ENCODE measurements around the gene TRABD2B. TPM values are rescaled to one million over a fixed set of nuclear protein-coding genes. Genes with fewer than 3 reads are reported as not detected.

The TRABD2B gene
- total and polyA plus RNA-seq, 2 of the 13 experiments (the other 11 are each of a cell fraction or from before 2014, with no cell fraction given): 0.04 TPM; not detected in 1

DNA sequence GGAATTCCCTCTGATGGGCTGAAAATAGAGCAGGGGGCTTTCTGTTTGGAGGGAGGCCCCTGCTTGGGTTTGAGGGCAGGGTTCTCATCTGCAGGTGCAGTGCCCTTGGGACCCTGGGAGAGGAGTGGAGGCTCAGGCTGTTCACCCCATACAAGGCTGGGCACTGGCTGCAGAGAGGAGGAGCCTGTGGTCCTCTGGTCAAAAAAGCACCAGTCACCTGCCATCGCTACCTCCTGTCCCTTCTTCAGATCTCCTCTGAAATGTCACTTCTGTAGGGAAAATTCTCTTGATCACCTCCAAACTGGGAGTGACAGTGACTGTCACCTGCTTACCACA lies 108.9 kb downstream of the TRABD2B start:
- Histone ChIP-seq H4K20me1 (ENCODE audit: insufficient read depth, low read length) (no peaks in the 10 kb centered on the region), H3K27me3 (ENCODE audit: control insufficient read depth in 1 of 2, insufficient read depth in 2 of 2, low read length in 2 of 2) (no peaks in the 10 kb centered on the region), H3K4me1 (ENCODE audit: insufficient read depth, low read length) (peaks cover 64% of the 10 kb centered on the region), H3K4me2 (ENCODE audit: low read depth, low read length) (0 out of 2 replicates have a peak overlapping the region, but pooled peaks have one; percentile 5), H2AFZ (ENCODE audit: low read length) (no peak overlapping the region), H3K9ac (ENCODE audit: insufficient read depth, low read depth, low read length) (no peak overlapping the region), H3K4me3 (replicated peaks in 1 of 3; ENCODE audit: insufficient read depth in 1 of 3, low read depth in 2 of 3, low read length in 3 of 3) (no peak overlapping the region), H3K27ac (ENCODE audit: extremely low read length, insufficient read depth, low read length) (no peak overlapping the region), H3K79me2 (ENCODE audit: insufficient read depth, low read length) (no peaks in the 10 kb centered on the region), H3K9me3 (ENCODE audit: low read length) (no peaks in the 10 kb centered on the region), H3K36me3 (replicated peaks in 1 of 2; ENCODE audit: control insufficient read depth in 1 of 2, insufficient read depth in 2 of 2, low read length in 2 of 2) (no peaks in the 10 kb centered on the region)
- BruUV-seq (replicated peaks): no TSS peak
- POLR2A ChIA-PET: no interaction called here
- intact Hi-C loops (cut with micrococcal nuclease; ENCODE audit: unreplicated experiment): no loop called here
- DNase-seq (ENCODE audit: low spot score): no peak
- FAIRE-seq: no peak
- WGBS (ENCODE audit: low lambda C conversion rate): 71% methylated on average over 1 of the region's 1 CpG
- in situ Hi-C loops (cut with HindIII; ENCODE audit: extremely low pct_ligation_motif_present, low pct_unique_long_range_greater_than_20kb): no loop called here
- CTCF ChIA-PET (ENCODE audit: low intra/inter-chr PET ratio, low total read pairs): no interaction called here
- ATAC-seq: peak; percentile 51
- TF ChIP-seq ZNF225 (CRISPR knock-in tag; IDR thresholded peaks at IDR 0.05) (no peak), ELK4 (CRISPR knock-in tag; IDR thresholded peaks at IDR 0.05; ENCODE audit: borderline replicate concordance) (no peak), SALL2 (CRISPR knock-in tag; IDR thresholded peaks at IDR 0.05) (no peak), ELF3 (CRISPR knock-in tag; IDR thresholded peaks at IDR 0.05) (no peak), SNAI1 (CRISPR knock-in tag; IDR thresholded peaks at IDR 0.05; ENCODE audit: borderline replicate concordance) (no peak), HHEX (CRISPR knock-in tag; IDR thresholded peaks at IDR 0.05) (no peak), PAF1 (CRISPR knock-in tag; IDR thresholded peaks at IDR 0.05) (no peak), ZNF616 (CRISPR knock-in tag; IDR thresholded peaks at IDR 0.05; ENCODE audit: low read depth) (no peak), MED1 (CRISPR knock-in tag; IDR thresholded peaks at IDR 0.05) (no peak), MTF1 (CRISPR knock-in tag; IDR thresholded peaks at IDR 0.05) (no peak), TFE3 (CRISPR knock-in tag; IDR thresholded peaks at IDR 0.05) (no peak), MEIS2 (CRISPR knock-in tag; IDR thresholded peaks at IDR 0.05) (no peak), GATAD2A (CRISPR knock-in tag; IDR thresholded peaks at IDR 0.05) (no peak), JARID2 (CRISPR knock-in tag; IDR thresholded peaks at IDR 0.05; ENCODE audit: insufficient replicate concordance) (no peak), ZNF547 (CRISPR knock-in tag; IDR thresholded peaks at IDR 0.05) (no peak), ZNF367 (CRISPR knock-in tag; IDR thresholded peaks at IDR 0.05; ENCODE audit: borderline replicate concordance) (no peak), MED13 (CRISPR knock-in tag; IDR thresholded peaks at IDR 0.05) (no peak), KIAA2018 (CRISPR knock-in tag; IDR thresholded peaks at IDR 0.05; ENCODE audit: borderline replicate concordance) (no peak)
